ENCODE data around the gene L3MBTL2. TPM values are rescaled to one million over a fixed set of nuclear protein-coding genes. Genes with fewer than 3 reads are reported as not detected.

The L3MBTL2 gene
- total and polyA plus RNA-seq, 2 donors (not counting 1 experiment from before 2014, with no cell fraction given), result 22.5 to 37.3 TPM

DNA sequence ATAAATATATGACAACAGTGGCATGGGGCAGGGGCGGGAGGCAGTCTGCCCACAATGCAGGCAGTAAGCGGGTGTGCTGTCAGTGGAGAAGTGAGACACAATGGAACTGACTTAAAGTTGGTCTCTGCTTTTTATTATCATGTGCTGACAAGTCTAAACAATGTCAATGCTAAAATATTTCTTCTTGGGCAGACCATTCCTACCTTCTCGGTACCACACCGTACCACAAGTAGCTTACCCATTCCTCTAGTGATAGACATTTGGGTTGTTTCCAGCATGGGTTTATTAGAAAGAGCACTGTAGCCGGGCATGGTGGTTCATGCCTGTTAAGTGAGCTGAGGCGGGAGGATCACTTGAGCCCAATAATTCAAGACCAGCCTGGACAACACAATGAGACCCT lies 38.2 kb downstream of the L3MBTL2 start:
- H3K4me1 ChIP-seq (ENCODE audit: control insufficient read depth in 2 of 2, insufficient read depth in 2 of 2, low read length in 2 of 2), result no peaks in the 10 kb centered on the region
- 93% methylated on average over 2 of the region's 6 CpGs for WGBS (ENCODE audit: insufficient coverage)
- Mint-ChIP-seq H3K27ac (no peak overlapping the region), H3K9me3 (ENCODE audit: insufficient read depth) (no peaks in the 10 kb centered on the region), H3K4me1 (peaks cover 3% of the 10 kb centered on the region), H3K27me3 (no peaks in the 10 kb centered on the region), H3K4me3 (no peak overlapping the region)
- H3K36me3 ChIP-seq (replicated peaks in 1 of 2; ENCODE audit: control extremely low read depth in 1 of 2, control insufficient read depth in 1 of 2, extremely low read depth in 1 of 2, insufficient read depth in 2 of 2, low read length in 1 of 2), result peaks cover 0 to 18% of the 10 kb centered on the region in 2 experiments
- H3K9me3 ChIP-seq (ENCODE audit: control extremely low read depth in 1 of 3, control insufficient read depth in 2 of 3, insufficient read depth in 1 of 3, low read length in 2 of 3), result no peaks in the 10 kb centered on the region
- no peak overlapping the region for H3K4me3 ChIP-seq (ENCODE audit: control extremely low read depth in 1 of 5, extremely low read depth in 1 of 5, insufficient read depth in 1 of 5, low read depth in 2 of 5, low read length in 4 of 5)
- ChIA-PET CTCF (interaction anchor here (2.0 kb wide), 1 partner anchor 320 kb away, joined by 4 read pairs; no protein-coding TSS in a partner anchor), POLR2A (no interaction called here)
- DNase-seq (no peak), ATAC-seq (ENCODE audit: low read depth) (no peak)
- H3K27me3 ChIP-seq (replicated peaks in 1 of 4; ENCODE audit: control extremely low read depth in 1 of 4, control insufficient read depth in 3 of 4, insufficient read depth in 4 of 4, low read length in 3 of 4), result no peaks in the 10 kb centered on the region
- TF ChIP-seq EZH2 (IDR thresholded peaks at IDR 0.05; ENCODE audit: borderline replicate concordance, insufficient read depth, low read depth, low read length, poor library complexity, severe bottlenecking), result no peak
- TF ChIP-seq, protein P1, sequence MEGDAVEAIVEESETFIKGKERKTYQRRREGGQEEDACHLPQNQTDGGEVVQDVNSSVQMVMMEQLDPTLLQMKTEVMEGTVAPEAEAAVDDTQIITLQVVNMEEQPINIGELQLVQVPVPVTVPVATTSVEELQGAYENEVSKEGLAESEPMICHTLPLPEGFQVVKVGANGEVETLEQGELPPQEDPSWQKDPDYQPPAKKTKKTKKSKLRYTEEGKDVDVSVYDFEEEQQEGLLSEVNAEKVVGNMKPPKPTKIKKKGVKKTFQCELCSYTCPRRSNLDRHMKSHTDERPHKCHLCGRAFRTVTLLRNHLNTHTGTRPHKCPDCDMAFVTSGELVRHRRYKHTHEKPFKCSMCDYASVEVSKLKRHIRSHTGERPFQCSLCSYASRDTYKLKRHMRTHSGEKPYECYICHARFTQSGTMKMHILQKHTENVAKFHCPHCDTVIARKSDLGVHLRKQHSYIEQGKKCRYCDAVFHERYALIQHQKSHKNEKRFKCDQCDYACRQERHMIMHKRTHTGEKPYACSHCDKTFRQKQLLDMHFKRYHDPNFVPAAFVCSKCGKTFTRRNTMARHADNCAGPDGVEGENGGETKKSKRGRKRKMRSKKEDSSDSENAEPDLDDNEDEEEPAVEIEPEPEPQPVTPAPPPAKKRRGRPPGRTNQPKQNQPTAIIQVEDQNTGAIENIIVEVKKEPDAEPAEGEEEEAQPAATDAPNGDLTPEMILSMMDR (IDR thresholded peaks at IDR 0.05), result no peak
- no peak overlapping the region for H3K9ac ChIP-seq (ENCODE audit: low read length)
- H3K79me2 ChIP-seq (ENCODE audit: control insufficient read depth, insufficient read depth, low read length), result no peaks in the 10 kb centered on the region
- H3K4me2 ChIP-seq (replicated peaks; ENCODE audit: low read depth, low read length, poor library complexity, severe bottlenecking), result no peak overlapping the region
- H4K20me1 ChIP-seq (ENCODE audit: control insufficient read depth, insufficient read depth, low read length, poor library complexity, severe bottlenecking), result no peaks in the 10 kb centered on the region
- H2AFZ ChIP-seq (ENCODE audit: insufficient read depth, low read depth, low read length, poor library complexity, severe bottlenecking), result no peak overlapping the region
- H3K27ac ChIP-seq (ENCODE audit: low read length in 2 of 2), result no peak overlapping the region
- intact Hi-C loops (cut with micrococcal nuclease), result no loop called here

DNA sequence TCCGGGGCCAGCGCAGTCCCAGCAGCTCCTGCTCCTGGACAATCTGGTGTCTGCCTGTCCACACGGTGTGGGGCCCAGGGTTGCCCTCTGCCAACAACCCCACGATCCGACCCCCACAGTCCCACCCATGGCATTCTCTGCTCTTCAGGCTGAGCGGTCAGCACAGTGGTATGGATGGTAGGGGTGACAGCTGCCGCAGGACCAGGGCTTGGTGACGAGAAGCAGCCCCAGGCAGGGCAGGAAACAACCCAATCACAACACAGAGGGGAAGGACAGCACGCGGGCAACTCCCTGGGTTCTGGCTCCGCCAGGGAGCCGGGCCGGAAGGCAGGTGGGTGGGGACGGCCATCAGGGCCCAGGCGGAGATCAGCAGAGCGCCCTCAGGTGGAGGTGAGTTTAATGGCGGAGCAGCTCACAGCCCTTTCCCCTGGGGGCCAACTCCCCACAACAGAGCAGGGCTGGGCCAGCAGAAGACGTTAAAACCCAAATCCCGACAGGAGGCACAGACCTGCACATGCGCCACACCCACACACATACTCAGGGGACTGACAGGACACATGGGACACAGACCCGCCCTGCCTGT lies 40.9 kb downstream of the L3MBTL2 start:
- TF ChIP-seq EZH2 (IDR thresholded peaks at IDR 0.05; ENCODE audit: borderline replicate concordance, insufficient read depth, low read depth, low read length, poor library complexity, severe bottlenecking), result no peak
- TF ChIP-seq, protein P1 (IDR thresholded peaks at IDR 0.05), result no peak
- Histone ChIP-seq H4K20me1 (ENCODE audit: control insufficient read depth, insufficient read depth, low read length, poor library complexity, severe bottlenecking) (no peaks in the 10 kb centered on the region), H3K79me2 (ENCODE audit: control insufficient read depth, insufficient read depth, low read length) (no peaks in the 10 kb centered on the region), H3K4me2 (replicated peaks; ENCODE audit: low read depth, low read length, poor library complexity, severe bottlenecking) (no peak overlapping the region), H3K9ac (ENCODE audit: low read length) (no peak overlapping the region), H3K36me3 (replicated peaks in 1 of 2; ENCODE audit: control extremely low read depth in 1 of 2, control insufficient read depth in 1 of 2, extremely low read depth in 1 of 2, insufficient read depth in 2 of 2, low read length in 1 of 2) (peaks cover 0 to 44% of the 10 kb centered on the region in 2 experiments), H2AFZ (ENCODE audit: insufficient read depth, low read depth, low read length, poor library complexity, severe bottlenecking) (no peak overlapping the region), H3K9me3 (ENCODE audit: control extremely low read depth in 1 of 3, control insufficient read depth in 2 of 3, insufficient read depth in 1 of 3, low read length in 2 of 3) (no peaks in the 10 kb centered on the region), H3K27me3 (replicated peaks in 1 of 4; ENCODE audit: control extremely low read depth in 1 of 4, control insufficient read depth in 3 of 4, insufficient read depth in 4 of 4, low read length in 3 of 4) (no peaks in the 10 kb centered on the region), H3K4me1 (ENCODE audit: control insufficient read depth in 2 of 2, insufficient read depth in 2 of 2, low read length in 2 of 2) (no peaks in the 10 kb centered on the region), H3K4me3 (ENCODE audit: control extremely low read depth in 1 of 5, extremely low read depth in 1 of 5, insufficient read depth in 1 of 5, low read depth in 2 of 5, low read length in 4 of 5) (no peak overlapping the region), H3K27ac (ENCODE audit: low read length in 2 of 2) (no peak overlapping the region)
- CTCF ChIA-PET, result no interaction called here
- ATAC-seq (ENCODE audit: low read depth) (no peak), DNase-seq (no peak)
- Mint-ChIP-seq H3K9me3 (ENCODE audit: insufficient read depth) (no peaks in the 10 kb centered on the region), H3K27ac (no peak overlapping the region), H3K4me3 (no peak overlapping the region), H3K27me3 (no peaks in the 10 kb centered on the region), H3K4me1 (no peaks in the 10 kb centered on the region)
- 92% methylated on average over 13 of the region's 21 CpGs for WGBS (ENCODE audit: insufficient coverage)
- intact Hi-C loops (cut with micrococcal nuclease), result no loop called here
- POLR2A ChIA-PET, result no interaction called here
